AG10803 (cell line): ENCODE results near the gene NEGR1.
A peak's percentile ranks its signal among the peaks of the same experiment; 100 is the strongest.

Source experiments
- DNase-seq: peaks from one replicate; pipeline ENCODE4 v3.0.0; 2010; ENCODE audit warnings: low read depth
- H3K4me3 ChIP-seq: 2 replicates; pipeline ENCODE4 v1.5.1; 2011; ENCODE audit warnings: mild to moderate bottlenecking, low read length, control low read depth
- TF ChIP-seq, protein P1 (sequence below): conservative IDR thresholded peaks from 2 replicates; pipeline ENCODE4 v1.5.1; 2011; ENCODE audit warnings: mild to moderate bottlenecking, low read length, control low read depth, inconsistent platforms

NEGR1 gene

DNA sequence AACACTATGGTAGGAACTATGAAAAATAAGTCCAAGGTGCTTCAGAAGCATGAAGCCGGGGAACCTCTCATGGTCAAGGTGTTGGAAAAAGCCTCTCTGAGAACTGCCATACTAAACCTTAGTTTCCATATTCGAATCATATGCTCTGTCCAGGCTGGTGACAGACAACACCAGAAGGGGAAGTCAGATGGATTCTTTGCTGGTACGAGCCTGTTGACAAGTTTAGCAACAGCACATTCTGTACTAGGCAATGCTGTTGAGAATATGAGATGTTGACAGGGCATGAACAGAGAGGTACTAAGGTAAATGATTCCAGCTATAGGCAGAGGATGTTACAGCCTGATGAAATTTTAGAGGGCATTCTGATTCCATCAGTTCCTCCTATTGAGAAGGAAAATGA lies 740.2 kb downstream of the NEGR1 start:
- DNase-seq, result no peak
- H3K4me3 ChIP-seq, result no peak overlapping the region
- TF ChIP-seq, protein P1, sequence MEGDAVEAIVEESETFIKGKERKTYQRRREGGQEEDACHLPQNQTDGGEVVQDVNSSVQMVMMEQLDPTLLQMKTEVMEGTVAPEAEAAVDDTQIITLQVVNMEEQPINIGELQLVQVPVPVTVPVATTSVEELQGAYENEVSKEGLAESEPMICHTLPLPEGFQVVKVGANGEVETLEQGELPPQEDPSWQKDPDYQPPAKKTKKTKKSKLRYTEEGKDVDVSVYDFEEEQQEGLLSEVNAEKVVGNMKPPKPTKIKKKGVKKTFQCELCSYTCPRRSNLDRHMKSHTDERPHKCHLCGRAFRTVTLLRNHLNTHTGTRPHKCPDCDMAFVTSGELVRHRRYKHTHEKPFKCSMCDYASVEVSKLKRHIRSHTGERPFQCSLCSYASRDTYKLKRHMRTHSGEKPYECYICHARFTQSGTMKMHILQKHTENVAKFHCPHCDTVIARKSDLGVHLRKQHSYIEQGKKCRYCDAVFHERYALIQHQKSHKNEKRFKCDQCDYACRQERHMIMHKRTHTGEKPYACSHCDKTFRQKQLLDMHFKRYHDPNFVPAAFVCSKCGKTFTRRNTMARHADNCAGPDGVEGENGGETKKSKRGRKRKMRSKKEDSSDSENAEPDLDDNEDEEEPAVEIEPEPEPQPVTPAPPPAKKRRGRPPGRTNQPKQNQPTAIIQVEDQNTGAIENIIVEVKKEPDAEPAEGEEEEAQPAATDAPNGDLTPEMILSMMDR, result no peak

DNA sequence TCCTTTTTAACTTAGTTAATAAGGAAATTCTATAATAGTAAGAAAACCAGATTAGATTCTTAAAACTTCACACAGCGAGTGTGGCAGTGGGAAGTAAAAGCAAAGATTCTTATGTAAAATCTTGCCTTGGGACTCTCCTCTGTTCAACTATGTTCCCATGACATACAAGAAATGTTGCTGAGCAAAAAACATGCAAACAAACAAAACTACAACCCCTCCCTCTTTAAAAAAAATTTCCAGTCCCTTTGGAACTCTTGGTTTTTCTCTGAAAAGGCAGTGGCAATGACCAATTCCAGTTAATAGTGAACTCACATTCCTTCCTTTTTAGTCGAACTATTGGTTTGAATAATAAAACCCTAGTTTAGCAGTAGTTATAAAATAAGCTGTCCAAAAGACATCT lies 748.4 kb downstream of the NEGR1 start:
- no peak overlapping the region for H3K4me3 ChIP-seq
- TF ChIP-seq, protein P1, result no peak
- DNase-seq, result no peak

DNA sequence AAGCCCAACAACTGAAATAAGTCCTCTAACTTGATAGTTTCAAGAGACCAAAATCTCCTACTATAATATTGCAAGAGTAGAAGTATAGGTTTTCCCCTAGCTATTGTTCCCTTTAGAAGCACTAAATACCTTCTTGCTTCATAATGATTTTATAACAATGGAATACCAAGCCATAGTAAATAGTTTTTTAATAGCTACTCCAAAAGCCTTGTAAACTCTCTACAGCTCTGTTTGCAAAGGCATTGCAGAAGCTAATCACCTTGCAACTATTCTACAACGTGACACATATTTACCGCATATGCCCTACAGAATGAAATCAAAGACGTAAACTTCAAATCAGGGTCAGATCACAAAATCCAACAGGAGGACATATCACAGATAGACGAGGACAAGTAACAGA lies 750.0 kb downstream of the NEGR1 start:
- TF ChIP-seq, protein P1, result no peak
- DNase-seq, result no peak
- no peak overlapping the region for H3K4me3 ChIP-seq

DNA sequence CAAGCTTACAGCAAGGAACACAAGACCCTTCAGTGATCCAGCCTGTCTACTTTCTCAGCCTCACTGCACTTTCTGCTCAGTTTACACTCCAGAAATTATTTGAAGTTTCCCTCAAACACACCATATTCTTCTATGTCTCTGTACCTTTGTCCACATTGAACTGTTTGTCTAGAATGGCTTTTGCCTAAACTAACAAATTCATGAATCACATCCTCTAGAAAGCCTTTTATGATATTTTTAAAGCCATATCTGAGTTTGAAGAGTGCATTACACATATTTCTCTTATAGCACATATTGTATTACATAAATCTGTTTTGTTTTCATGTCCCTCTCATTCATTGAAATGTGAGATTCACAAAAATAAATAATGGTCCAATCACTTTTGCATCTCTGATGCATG lies 755.5 kb downstream of the NEGR1 start:
- no peak overlapping the region for H3K4me3 ChIP-seq
- DNase-seq, result no peak
- TF ChIP-seq, protein P1, result no peak

DNA sequence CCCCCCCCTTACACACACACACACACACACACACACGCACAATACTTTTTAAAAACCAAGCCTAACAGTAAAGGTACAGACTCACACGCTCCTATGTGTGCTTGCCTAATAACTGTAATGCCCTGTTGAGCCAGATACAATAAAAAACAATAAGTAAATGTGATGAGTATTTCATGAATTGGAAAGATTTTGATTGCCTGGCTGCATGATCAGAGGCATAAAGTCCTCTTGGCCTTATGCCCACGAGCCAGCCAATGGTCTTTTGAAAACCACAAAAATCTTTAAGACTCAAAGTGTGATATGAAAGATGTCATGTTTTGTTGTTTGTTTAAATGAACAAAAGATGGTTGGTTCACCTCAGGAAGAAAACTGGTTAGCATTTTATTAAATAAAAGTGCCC lies 759.6 kb downstream of the NEGR1 start:
- DNase-seq, result peak; percentile 54
- TF ChIP-seq, protein P1, result no peak

DNA sequence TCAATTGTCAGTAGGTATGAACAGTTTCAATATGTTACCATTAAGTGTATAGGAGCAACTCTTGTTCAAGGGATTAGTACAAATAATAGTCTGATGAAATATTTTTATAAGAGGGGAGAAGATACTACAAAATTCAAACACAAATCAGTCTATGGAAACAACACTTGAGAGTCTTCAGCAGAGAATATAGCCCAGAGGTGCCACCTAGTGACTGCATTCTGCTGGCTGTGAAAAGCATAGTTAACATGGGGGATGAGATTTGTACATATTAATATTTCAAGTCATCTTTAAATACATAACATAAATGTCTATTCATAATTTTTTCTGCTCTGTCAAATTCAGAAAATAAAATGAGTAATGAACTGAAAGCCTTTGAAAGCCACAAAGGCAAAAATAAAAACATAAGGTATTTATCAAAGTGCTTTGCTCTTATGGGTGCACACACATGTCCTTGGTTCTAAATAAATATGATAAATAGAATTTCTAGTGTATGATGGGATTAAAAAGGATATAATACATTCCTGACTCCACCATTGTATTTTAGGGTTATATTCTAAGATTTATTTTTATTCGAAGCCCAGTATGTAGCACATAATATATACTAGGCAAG lies 760.6 kb downstream of the NEGR1 start:
- peak; percentile 55 for DNase-seq
- no peak overlapping the region for H3K4me3 ChIP-seq
- TF ChIP-seq, protein P1, result peak; percentile 90

More for the DNA sequence above, 759.6 kb downstream of the NEGR1 start:
- H3K4me3 ChIP-seq, result no peak overlapping the region

DNA sequence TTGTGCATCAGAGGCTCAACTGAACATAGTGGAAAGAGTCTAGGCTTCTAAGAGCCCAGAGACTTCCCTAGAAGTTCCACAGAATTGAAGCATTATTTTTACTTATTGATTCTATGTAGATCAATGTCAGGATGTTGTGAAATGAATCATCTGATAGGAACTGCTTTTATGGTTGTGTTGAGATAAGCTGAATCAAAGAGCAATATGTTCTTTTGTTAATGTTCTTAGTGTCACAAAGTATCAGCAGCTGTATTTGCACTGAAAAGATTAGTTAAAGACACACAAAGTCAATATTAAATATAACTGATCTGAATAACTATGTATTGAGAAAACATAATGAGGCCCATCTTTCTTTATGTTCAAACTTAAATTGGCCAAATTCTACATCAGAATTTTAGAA lies 770.8 kb downstream of the NEGR1 start:
- no peak overlapping the region for H3K4me3 ChIP-seq
- no peak for DNase-seq
- TF ChIP-seq, protein P1, result no peak
